NCI-H1417 treated with DMSO at 0.1 percent for 48 hours (cell line): ENCODE measurements around the gene VTN.

Experiments
- DNase-seq: peaks from one replicate; lab custom pipeline; 2025; lab: John Stamatoyannopoulos, UW

The VTN gene

GRCh38 chr17:28368915-28369683 is 1.0 kb downstream of the VTN start:
- DNase-seq: no peak

GRCh38 chr17:28368306-28368831 is 1.7 kb downstream of the VTN start:
- DNase-seq: no peak

- DNase-seq: no peak
Measured at GRCh38 chr17:28367641-28368305, 2.3 kb downstream of the VTN start.

- DNase-seq: no peak
Measured at GRCh38 chr17:28366605-28367004, 3.5 kb downstream of the VTN start.

GRCh38 chr17:28365487-28365886 is 4.6 kb downstream of the VTN start:
- no peak for DNase-seq

GRCh38 chr17:28364665-28365363 is 5.3 kb downstream of the VTN start, which contains the start of gene SEBOX:
Gene SEBOX, minus strand, starts transcription at chr17:28365199. Its CDS starts 48 bp downstream, at chr17:28365151.
- no peak for DNase-seq

GRCh38 chr17:28363776-28364650 is 6.1 kb downstream of the VTN start:
- DNase-seq: no peak

- DNase-seq: no peak
Measured at GRCh38 chr17:28363186-28363585, 6.9 kb downstream of the VTN start.

- DNase-seq: no peak
Measured at GRCh38 chr17:28357901-28358197, 12.3 kb downstream of the VTN start.

- no peak for DNase-seq
Measured at GRCh38 chr17:28357061-28357900, 12.8 kb downstream of the VTN start, which contains the start of gene POLDIP2. Gene POLDIP2, minus strand, starts transcription at chr17:28357527. Its CDS starts 79 bp downstream, at chr17:28357448.

- no peak for DNase-seq
Measured at GRCh38 chr17:28350271-28350670, 19.8 kb downstream of the VTN start.

GRCh38 chr17:28348979-28349378 is 21.1 kb downstream of the VTN start:
- DNase-seq: no peak

GRCh38 chr17:28347261-28347891 is 22.7 kb downstream of the VTN start:
- no peak for DNase-seq

- no peak for DNase-seq
Measured at GRCh38 chr17:28346746-28347246, 23.3 kb downstream of the VTN start.

- DNase-seq: no peak
Measured at GRCh38 chr17:28346199-28346580, 23.9 kb downstream of the VTN start.

- no peak for DNase-seq
Measured at GRCh38 chr17:28345419-28346198, 24.5 kb downstream of the VTN start.

GRCh38 chr17:28344435-28344901 is 25.6 kb downstream of the VTN start:
- no peak for DNase-seq

- no peak for DNase-seq
Measured at GRCh38 chr17:28344011-28344410, 26.1 kb downstream of the VTN start.

- DNase-seq: no peak
Measured at GRCh38 chr17:28343491-28343932, 26.6 kb downstream of the VTN start.
